MM.1S (cell line): ENCODE results near the gene MRPL52.

Source experiments
- DNase-seq: peaks from one replicate; pipeline ENCODE4 v3.0.0-alpha.2; 2015
- H2AFZ ChIP-seq: fragments of 300-600 bp; sonication (generic); 2 replicates; pipeline ENCODE4 v1.6.0; 2016; ENCODE audit warnings: antibody characterized with exemption, low read length
- H3F3A ChIP-seq: fragments of 300-600 bp; sonication (generic); 2 replicates; pipeline ENCODE4 v1.6.1; 2016; ENCODE audit warnings: mild to moderate bottlenecking, antibody characterized with exemption, low read length, moderate library complexity, mixed read lengths; ENCODE audit not compliant: insufficient read depth
- H3K27ac ChIP-seq: fragments of 300-600 bp; sonication (generic); 2 replicates; pipeline ENCODE4 v1.5.1; 2016; ENCODE audit warnings: mild to moderate bottlenecking, low read length
- H3K27me3 ChIP-seq: fragments of 300-600 bp; sonication (generic); replicated peaks from 2 replicates; pipeline ENCODE4 v1.6.0; 2016; ENCODE audit warnings: low read length; ENCODE audit not compliant: insufficient read depth
- H3K36me3 ChIP-seq: fragments of 300-600 bp; sonication (generic); replicated peaks from 2 replicates; pipeline ENCODE4 v1.6.1; 2016; ENCODE audit warnings: mild to moderate bottlenecking, low read length, mixed read lengths; ENCODE audit not compliant: insufficient read depth
- H3K4me1 ChIP-seq: fragments of 300-600 bp; sonication (generic); 2 replicates; pipeline ENCODE4 v1.6.1; 2016; ENCODE audit warnings: low read length, mixed read lengths
- H3K4me2 ChIP-seq: fragments of 300-600 bp; sonication (generic); 2 replicates; pipeline ENCODE4 v1.6.0; 2016; ENCODE audit warnings: low read depth, low read length
- H3K4me3 ChIP-seq: fragments of 300-600 bp; sonication (generic); 2 replicates; pipeline ENCODE4 v1.5.1; 2016; ENCODE audit warnings: low read length, mixed read lengths
- H3K79me2 ChIP-seq: fragments of 300-600 bp; sonication (generic); 2 replicates; pipeline ENCODE4 v1.6.1; 2016; ENCODE audit warnings: mixed run types, low read length, mixed read lengths
- H3K9ac ChIP-seq: fragments of 300-600 bp; sonication (generic); 2 replicates; pipeline ENCODE4 v1.6.1; 2016; ENCODE audit warnings: low read length, mixed read lengths
- H3K9me2 ChIP-seq: fragments of 300-600 bp; sonication (generic); replicated peaks from 2 replicates; pipeline ENCODE4 v1.6.1; 2016; ENCODE audit warnings: mild to moderate bottlenecking, low read length, mixed read lengths; ENCODE audit not compliant: insufficient read depth
- H3K9me3 ChIP-seq: fragments of 300-600 bp; sonication (generic); replicated peaks from 2 replicates; pipeline ENCODE4 v1.6.1; 2016; ENCODE audit warnings: mild to moderate bottlenecking, low read length, mixed read lengths; ENCODE audit not compliant: insufficient read depth
- H4K20me1 ChIP-seq: fragments of 300-600 bp; sonication (generic); 2 replicates; pipeline ENCODE4 v1.6.1; 2016; ENCODE audit warnings: mild to moderate bottlenecking, low read length, moderate library complexity, mixed read lengths; ENCODE audit not compliant: insufficient read depth
- CTCF ChIP-seq: fragments of 300-600 bp; sonication (generic); IDR thresholded peaks from 2 replicates; pipeline ENCODE4 v1.5.1; 2016; ENCODE audit warnings: antibody characterized with exemption, low read length, mixed read lengths
- EZH2 ChIP-seq: fragments of 300-600 bp; sonication (generic); optimal IDR thresholded peaks from 2 replicates; pipeline ENCODE3; 2017; ENCODE audit warnings: low read depth, mild to moderate bottlenecking, antibody characterized with exemption, low read length, mixed read lengths
- EZH2phosphoT487 ChIP-seq: fragments of 300-600 bp; sonication (generic); IDR thresholded peaks from 2 replicates; pipeline ENCODE4 v1.6.1; 2018; ENCODE audit warnings: antibody characterized with exemption, low read length

Gene MRPL52

GRCh38 chr14:22841769-22842168 is 12.1 kb downstream of the MRPL52 start:
- Histone ChIP-seq H3K27me3 (peaks cover 6% of the 10 kb centered on the region; the same call in 1 of the 2 replicates), H3K9me2 (no peaks in the 10 kb centered on the region), H3K9me3 (no peaks in the 10 kb centered on the region), H3K27ac (no peak overlapping the region), H3K4me2 (no peak overlapping the region), H3K79me2 (no peaks in the 10 kb centered on the region), H3K9ac (no peak overlapping the region), H3K4me3 (no peak overlapping the region), H4K20me1 (no peaks in the 10 kb centered on the region), H3F3A (no peaks in the 10 kb centered on the region), H3K36me3 (no peaks in the 10 kb centered on the region), H3K4me1 (no peaks in the 10 kb centered on the region), H2AFZ (no peak overlapping the region)
- no peak for DNase-seq
- TF ChIP-seq EZH2 (no peak), EZH2phosphoT487 (no peak), CTCF (no peak)

- Histone ChIP-seq H3K4me3 (no peak overlapping the region), H2AFZ (no peak overlapping the region), H3K27ac (no peak overlapping the region), H3K4me2 (no peak overlapping the region), H3K4me1 (no peaks in the 10 kb centered on the region), H3K9me3 (no peaks in the 10 kb centered on the region), H3K36me3 (no peaks in the 10 kb centered on the region), H3F3A (no peaks in the 10 kb centered on the region), H3K9me2 (no peaks in the 10 kb centered on the region), H3K79me2 (no peaks in the 10 kb centered on the region), H4K20me1 (no peaks in the 10 kb centered on the region), H3K27me3 (0 out of 2 replicates have a peak, but pooled peaks cover 2% of the 10 kb centered on the region), H3K9ac (no peak overlapping the region)
- TF ChIP-seq CTCF (no peak), EZH2phosphoT487 (no peak), EZH2 (no peak)
- DNase-seq: no peak
These were observed 12.8 kb downstream of the MRPL52 start for GRCh38 chr14:22842211-22843122.

GRCh38 chr14:22843123-22843925 is 13.6 kb downstream of the MRPL52 start:
- Histone ChIP-seq H4K20me1 (no peaks in the 10 kb centered on the region), H3K27me3 (no peaks in the 10 kb centered on the region), H3K4me1 (no peaks in the 10 kb centered on the region), H2AFZ (no peak overlapping the region), H3K27ac (no peak overlapping the region), H3K4me3 (no peak overlapping the region), H3F3A (no peaks in the 10 kb centered on the region), H3K9me3 (no peaks in the 10 kb centered on the region), H3K36me3 (no peaks in the 10 kb centered on the region), H3K9ac (no peak overlapping the region), H3K9me2 (no peaks in the 10 kb centered on the region), H3K79me2 (no peaks in the 10 kb centered on the region), H3K4me2 (no peak overlapping the region)
- no peak for DNase-seq
- TF ChIP-seq EZH2phosphoT487: no peak
- no peak for TF ChIP-seq CTCF
- no peak for TF ChIP-seq EZH2
